Measurements from ENCODE around the gene KDM4F.

- no peak for TF ChIP-seq CTCF (IDR thresholded peaks at IDR 0.05; ENCODE audit: poor library complexity, severe bottlenecking)
- TF ChIP-seq EP300 (conservative IDR thresholded peaks at IDR 0.05; ENCODE audit: poor library complexity, severe bottlenecking), result no peak
These were observed 31.8 kb downstream of the KDM4F start for GRCh38 chr11:95081010-95081409.

Measured in neural cell (in vitro differentiated cells).